Loucy (cell line): ENCODE results near the gene DNAJC22.

Source experiments
- H2AFZ ChIP-seq: fragments of 200-600 bp; sonication (generic); 2 replicates; pipeline ENCODE4 v1.6.0; 2016; ENCODE audit warnings: antibody characterized with exemption, mild to moderate bottlenecking, low read length, moderate library complexity
- H3F3A ChIP-seq: fragments of 200-600 bp; 2 replicates; pipeline ENCODE4 v1.6.0; 2016; ENCODE audit warnings: antibody characterized with exemption, low read depth, mild to moderate bottlenecking
- H3K27me3 ChIP-seq: fragments of 200-600 bp; sonication (generic); 2 replicates; pipeline ENCODE4 v1.6.1; 2014; ENCODE audit warnings: low read length, mild to moderate bottlenecking; ENCODE audit not compliant: insufficient read depth, poor library complexity, severe bottlenecking
- H3K36me3 ChIP-seq: fragments of 200-600 bp; sonication (generic); 2 replicates; pipeline ENCODE4 v1.6.1; 2016; ENCODE audit warnings: low read length; ENCODE audit not compliant: insufficient read depth
- H3K4me1 ChIP-seq: fragments of 200-600 bp; sonication (generic); 2 replicates; pipeline ENCODE4 v1.5.1; 2014; ENCODE audit warnings: low read length, mild to moderate bottlenecking; ENCODE audit not compliant: insufficient read depth, poor library complexity, severe bottlenecking
- H3K4me2 ChIP-seq: fragments of 200-600 bp; sonication (generic); 2 replicates; pipeline ENCODE4 v1.6.0; 2014; ENCODE audit warnings: antibody characterized with exemption, low read length, low read depth, mild to moderate bottlenecking; ENCODE audit not compliant: poor library complexity, severe bottlenecking
- H3K4me3 ChIP-seq: fragments of 200-600 bp; sonication (generic); 2 replicates; pipeline ENCODE4 v1.5.1; 2014; ENCODE audit warnings: low read length, mild to moderate bottlenecking, mixed read lengths; ENCODE audit not compliant: poor library complexity, severe bottlenecking
- H3K79me2 ChIP-seq: fragments of 200-600 bp; sonication (generic); 2 replicates; pipeline ENCODE4 v1.6.1; 2014; ENCODE audit warnings: low read length; ENCODE audit not compliant: insufficient read depth
- H3K9ac ChIP-seq: fragments of 200-600 bp; sonication (generic); 2 replicates; pipeline ENCODE4 v1.6.0; 2014; ENCODE audit warnings: mild to moderate bottlenecking, low read depth, low read length, moderate library complexity; ENCODE audit not compliant: poor library complexity, severe bottlenecking
- H3K9me2 ChIP-seq: fragments of 200-600 bp; sonication (generic); replicated peaks from 2 replicates; pipeline ENCODE4 v1.6.1; 2016; ENCODE audit warnings: low read depth, low read length, mixed read lengths
- H3K9me3 ChIP-seq: fragments of 200-600 bp; sonication (generic); 2 replicates; pipeline ENCODE4 v1.6.1; 2014; ENCODE audit warnings: mild to moderate bottlenecking, antibody characterized with exemption, low read length, low read depth; ENCODE audit not compliant: insufficient read depth
- H4K20me1 ChIP-seq: fragments of 200-600 bp; sonication (generic); 2 replicates; pipeline ENCODE4 v1.6.0; 2014; ENCODE audit warnings: antibody characterized with exemption, low read length, mild to moderate bottlenecking; ENCODE audit not compliant: insufficient read depth, poor library complexity, severe bottlenecking
- EZH2phosphoT487 ChIP-seq: fragments of 200-600 bp; IDR thresholded peaks from 2 replicates; pipeline ENCODE4 v1.6.1; 2018; ENCODE audit warnings: antibody characterized with exemption, mild to moderate bottlenecking, moderate library complexity, borderline replicate concordance
- TF ChIP-seq, protein P1 (sequence below): fragments of 200-600 bp; sonication (generic); conservative IDR thresholded peaks from 2 replicates; pipeline ENCODE4 v1.5.1; 2014; ENCODE audit warnings: mild to moderate bottlenecking, antibody characterized with exemption, low read length

Gene DNAJC22

DNA sequence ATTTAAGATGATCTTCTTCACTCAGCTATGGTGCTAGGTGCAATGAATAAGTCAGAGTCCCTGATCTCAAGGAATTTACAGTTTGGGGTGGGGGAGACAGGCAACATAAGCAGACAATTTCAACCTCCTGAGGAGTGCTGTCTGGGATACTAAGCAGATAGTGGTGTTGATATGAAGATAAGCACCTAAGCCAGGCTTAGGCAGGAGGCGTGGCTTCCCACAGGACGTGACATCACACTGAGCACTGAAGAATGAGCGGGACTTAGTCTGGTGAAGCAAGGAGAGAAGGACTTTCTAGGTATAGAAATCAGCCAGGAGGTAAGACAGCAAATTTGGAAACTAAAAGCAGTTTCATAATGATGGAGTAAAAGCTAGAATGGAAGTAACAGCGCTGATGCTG is 44.9 kb upstream of the DNAJC22 start:
- no peaks in the 10 kb centered on the region for H3F3A ChIP-seq
- H4K20me1 ChIP-seq = no peaks in the 10 kb centered on the region
- no peaks in the 10 kb centered on the region for H3K9me2 ChIP-seq
- H3K79me2 ChIP-seq = no peaks in the 10 kb centered on the region
- H3K9me3 ChIP-seq = no peaks in the 10 kb centered on the region
- H2AFZ ChIP-seq = peak overlapping the region; percentile 67
- H3K4me3 ChIP-seq = no peak overlapping the region
- peaks cover 7% of the 10 kb centered on the region for H3K4me1 ChIP-seq
- no peaks in the 10 kb centered on the region for H3K27me3 ChIP-seq
- no peaks in the 10 kb centered on the region for H3K36me3 ChIP-seq
- peak overlapping the region; percentile 30 for H3K4me2 ChIP-seq
- H3K9ac ChIP-seq = no peak overlapping the region
- TF ChIP-seq EZH2phosphoT487 = no peak
- TF ChIP-seq, protein P1, sequence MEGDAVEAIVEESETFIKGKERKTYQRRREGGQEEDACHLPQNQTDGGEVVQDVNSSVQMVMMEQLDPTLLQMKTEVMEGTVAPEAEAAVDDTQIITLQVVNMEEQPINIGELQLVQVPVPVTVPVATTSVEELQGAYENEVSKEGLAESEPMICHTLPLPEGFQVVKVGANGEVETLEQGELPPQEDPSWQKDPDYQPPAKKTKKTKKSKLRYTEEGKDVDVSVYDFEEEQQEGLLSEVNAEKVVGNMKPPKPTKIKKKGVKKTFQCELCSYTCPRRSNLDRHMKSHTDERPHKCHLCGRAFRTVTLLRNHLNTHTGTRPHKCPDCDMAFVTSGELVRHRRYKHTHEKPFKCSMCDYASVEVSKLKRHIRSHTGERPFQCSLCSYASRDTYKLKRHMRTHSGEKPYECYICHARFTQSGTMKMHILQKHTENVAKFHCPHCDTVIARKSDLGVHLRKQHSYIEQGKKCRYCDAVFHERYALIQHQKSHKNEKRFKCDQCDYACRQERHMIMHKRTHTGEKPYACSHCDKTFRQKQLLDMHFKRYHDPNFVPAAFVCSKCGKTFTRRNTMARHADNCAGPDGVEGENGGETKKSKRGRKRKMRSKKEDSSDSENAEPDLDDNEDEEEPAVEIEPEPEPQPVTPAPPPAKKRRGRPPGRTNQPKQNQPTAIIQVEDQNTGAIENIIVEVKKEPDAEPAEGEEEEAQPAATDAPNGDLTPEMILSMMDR = no peak

DNA sequence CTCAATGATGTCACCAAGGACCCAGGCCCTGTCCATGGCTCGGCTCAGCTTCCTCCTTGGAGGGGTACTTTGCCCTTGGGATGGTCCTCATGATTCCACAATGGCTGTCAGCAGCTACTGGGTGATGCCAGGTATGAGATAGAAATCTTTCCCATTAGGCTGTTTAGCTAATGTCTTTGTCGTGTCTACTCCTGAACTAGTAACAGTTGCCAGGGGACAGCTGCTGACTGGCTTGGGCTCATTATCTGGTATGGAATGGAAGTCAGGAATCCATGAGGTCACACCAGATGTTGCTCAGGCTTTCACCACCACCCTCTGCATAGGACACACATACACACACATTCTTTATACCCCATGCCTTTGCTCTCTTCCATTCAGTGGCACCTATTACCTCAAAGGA is 42.5 kb upstream of the DNAJC22 start:
- Histone ChIP-seq H3K36me3 (no peaks in the 10 kb centered on the region), H3K4me3 (no peak overlapping the region), H3K27me3 (no peaks in the 10 kb centered on the region), H3K9ac (no peak overlapping the region), H2AFZ (no peak overlapping the region), H4K20me1 (no peaks in the 10 kb centered on the region), H3K79me2 (no peaks in the 10 kb centered on the region), H3K9me2 (no peaks in the 10 kb centered on the region), H3K4me1 (peaks cover 7% of the 10 kb centered on the region), H3F3A (no peaks in the 10 kb centered on the region), H3K4me2 (no peak overlapping the region), H3K9me3 (no peaks in the 10 kb centered on the region)
- TF ChIP-seq, protein P1 = no peak
- no peak for TF ChIP-seq EZH2phosphoT487

DNA sequence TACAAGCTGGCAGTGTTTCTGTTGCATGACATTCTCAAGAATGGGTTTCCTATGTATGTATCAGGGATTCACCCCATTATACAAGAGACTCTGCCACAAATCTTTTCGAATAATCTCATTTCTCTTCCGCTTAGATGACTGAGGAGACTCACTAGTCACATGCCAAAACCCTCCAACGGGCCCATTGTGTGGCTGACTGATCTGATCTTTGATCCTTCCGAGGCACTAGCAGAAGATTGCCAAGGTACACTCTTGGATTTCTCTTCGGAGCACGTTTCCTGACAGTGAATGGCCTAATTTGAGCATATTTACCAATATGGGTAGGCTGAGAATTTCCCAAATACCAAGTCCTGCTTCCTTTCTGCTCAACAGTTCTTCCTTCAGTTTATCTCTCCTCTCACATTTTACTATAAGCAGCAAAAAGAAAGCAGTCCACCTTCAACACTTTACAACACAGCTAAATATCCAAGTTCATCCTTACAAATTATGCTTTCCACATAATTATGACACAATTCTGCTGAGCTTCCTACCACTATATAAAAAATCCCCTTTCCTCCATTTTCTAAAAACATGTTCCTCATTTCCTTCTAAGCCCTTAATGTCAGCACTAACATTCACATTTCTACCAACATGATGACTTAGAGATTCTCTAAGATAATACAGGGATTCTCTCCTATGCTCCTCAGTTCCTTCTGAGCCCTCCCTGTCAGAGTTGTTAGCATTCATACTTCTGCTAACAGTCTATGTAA is 40.8 kb upstream of the DNAJC22 start:
- Histone ChIP-seq H3K4me3 (no peak overlapping the region), H4K20me1 (no peaks in the 10 kb centered on the region), H3K9ac (no peak overlapping the region), H3K9me3 (no peaks in the 10 kb centered on the region), H3F3A (no peaks in the 10 kb centered on the region; the same call in 1 of the 2 replicates), H3K36me3 (no peaks in the 10 kb centered on the region), H3K9me2 (no peaks in the 10 kb centered on the region), H3K4me2 (no peak overlapping the region), H3K79me2 (no peaks in the 10 kb centered on the region), H3K27me3 (no peaks in the 10 kb centered on the region), H3K4me1 (peaks cover 7% of the 10 kb centered on the region), H2AFZ (no peak overlapping the region)
- no peak for TF ChIP-seq EZH2phosphoT487
- TF ChIP-seq, protein P1 = no peak
